Immature natural killer cell (primary cell): ENCODE data around the gene OR5H15. TPM values are rescaled to one million over a fixed set of nuclear protein-coding genes. Genes with fewer than 3 reads are reported as not detected.
"Not testable (repeated sequence)": the region's sequence is repeated elsewhere in the genome, so short reads cannot be mapped to it uniquely, and the experiment has no call there.

Experiments used
- DNase-seq, 3 donors: peaks; one replicate each; pipeline ENCODE4 v3.0.0; 2022; ENCODE audit warnings: mixed read lengths in 1 of 3
- H3K27ac Mint-ChIP-seq, 6 donors: one replicate each; pipeline ENCODE4 v1.8.0; 2020; ENCODE audit warnings: mixed read lengths in 6 of 6, mild to moderate bottlenecking in 5 of 6, inconsistent platforms in 4 of 6, moderate library complexity in 3 of 6
- H3K27me3 Mint-ChIP-seq, 3 donors: one replicate each; pipeline ENCODE4 v1.8.0; 2020 to 2021; ENCODE audit warnings: low read depth in 3 of 3, mild to moderate bottlenecking in 3 of 3, mixed read lengths in 3 of 3, moderate library complexity in 3 of 3, inconsistent platforms in 1 of 3
- H3K36me3 Mint-ChIP-seq, 3 donors: one replicate each; pipeline ENCODE4 v1.8.0; 2020; ENCODE audit warnings: mixed read lengths in 3 of 3, inconsistent platforms in 2 of 3, mild to moderate bottlenecking in 2 of 3
- H3K4me1 Mint-ChIP-seq, 2 donors: one replicate each; pipeline ENCODE4 v1.8.0; 2020; ENCODE audit warnings: inconsistent platforms in 2 of 2, mild to moderate bottlenecking in 2 of 2, mixed read lengths in 2 of 2, moderate library complexity in 1 of 2
- H3K4me3 Mint-ChIP-seq, 5 donors: one replicate each; pipeline ENCODE4 v1.8.0; 2020; ENCODE audit warnings: mild to moderate bottlenecking in 5 of 5, mixed read lengths in 5 of 5, inconsistent platforms in 3 of 5, moderate library complexity in 3 of 5
- H3K9me3 Mint-ChIP-seq, 6 donors: one replicate each; pipeline ENCODE4 v1.8.0; 2020; ENCODE audit warnings: mild to moderate bottlenecking in 6 of 6, mixed read lengths in 6 of 6, inconsistent platforms in 4 of 6, moderate library complexity in 3 of 6
- polyA plus RNA-seq, 3 donors: library from polyadenylated mRNA; unstranded; fragments of 300-500 nt; fragmentation: Illumina TruSeq; gene quantifications; one replicate each; pipeline ENCODE4 v1.2.3, GENCODE V29; 2021

OR5H15 gene
- polyA plus RNA-seq: not detected

- H3K4me3 Mint-ChIP-seq: no peak within 1 kb of the TSS
- no peak within 1 kb of the TSS for H3K27ac Mint-ChIP-seq
- peaks cover 2 to 3% (median 3%) of the 10 kb centered on the region in 3 donors for H3K27me3 Mint-ChIP-seq
- H3K36me3 Mint-ChIP-seq: no peaks in the 10 kb centered on the region
- no peaks in the 10 kb centered on the region for H3K4me1 Mint-ChIP-seq
- no peak for DNase-seq
- H3K9me3 Mint-ChIP-seq: peaks cover 0 to 11% (median 0%) of the 10 kb centered on the region in 6 donors
Measured at GRCh38 chr3:98166396-98166795, at the start of gene OR5H15. Gene OR5H15, plus strand, starts transcription at chr3:98166696. Its CDS starts 2,004 bp downstream, at chr3:98168700.

DNA sequence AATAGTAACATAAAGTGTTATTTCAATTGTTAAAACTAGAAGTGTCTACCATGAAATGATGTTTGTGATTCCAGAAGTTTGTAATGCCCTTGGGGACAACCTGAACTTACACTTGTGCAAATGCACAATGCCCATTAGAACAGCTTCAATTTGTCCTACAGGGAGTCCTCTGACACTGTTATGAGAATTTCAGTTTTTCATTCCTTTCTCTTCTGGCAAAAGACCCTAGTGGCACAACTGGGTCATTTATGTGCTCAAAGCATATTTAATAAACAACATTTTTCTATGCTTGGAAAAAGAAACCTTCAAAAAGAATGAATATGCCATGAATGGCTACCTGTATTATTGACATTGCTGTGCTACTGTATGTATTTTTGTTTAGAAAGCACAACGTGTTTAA lies 36.1 kb upstream of the OR5H15 start, which contains the start of gene OR5H1:
TSS of gene OR5H1 (plus strand) at position 301 of the 400 bp plus-strand sequence. CDS start 1,977 bp downstream, outside the sequence.
- no peaks in the 10 kb centered on the region for H3K4me1 Mint-ChIP-seq
- no peaks in the 10 kb centered on the region for H3K36me3 Mint-ChIP-seq
- no peak within 1 kb of the TSS for H3K27ac Mint-ChIP-seq
- H3K27me3 Mint-ChIP-seq: peaks cover 0 to 5% (median 1%) of the 10 kb centered on the region in 3 donors
- H3K4me3 Mint-ChIP-seq: no peak within 1 kb of the TSS
- DNase-seq: no peak
- peaks cover 0 to 10% (median 0%) of the 10 kb centered on the region in 6 donors for H3K9me3 Mint-ChIP-seq

DNA sequence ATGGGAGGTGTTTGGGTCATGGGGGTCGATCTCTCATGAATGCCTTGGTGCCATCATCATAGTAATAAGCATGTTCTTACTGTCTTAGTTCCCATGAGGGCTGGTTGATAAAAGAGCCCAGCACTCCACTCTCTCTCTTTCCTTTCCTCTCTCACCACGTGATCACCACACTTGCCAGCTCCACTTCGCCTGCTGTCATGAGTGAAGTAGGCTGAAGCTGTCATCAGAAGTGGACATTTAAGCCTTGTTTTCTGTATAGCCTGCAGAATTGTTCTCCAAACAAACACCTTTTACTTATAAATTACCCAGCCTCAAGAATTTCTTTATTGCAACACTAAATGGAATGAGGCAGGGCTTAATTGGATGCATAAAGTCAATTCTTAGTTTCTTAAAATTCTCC lies 29.9 kb upstream of the OR5H15 start:
- no peak for DNase-seq
- no peak overlapping the region for H3K27ac Mint-ChIP-seq
- H3K27me3 Mint-ChIP-seq: peaks cover 0 to 2% (median 1%) of the 10 kb centered on the region in 3 donors
- no peaks in the 10 kb centered on the region for H3K4me1 Mint-ChIP-seq
- no peak overlapping the region for H3K4me3 Mint-ChIP-seq
- no peaks in the 10 kb centered on the region for H3K36me3 Mint-ChIP-seq
- peaks cover 0 to 6% (median 0%) of the 10 kb centered on the region in 6 donors for H3K9me3 Mint-ChIP-seq

DNA sequence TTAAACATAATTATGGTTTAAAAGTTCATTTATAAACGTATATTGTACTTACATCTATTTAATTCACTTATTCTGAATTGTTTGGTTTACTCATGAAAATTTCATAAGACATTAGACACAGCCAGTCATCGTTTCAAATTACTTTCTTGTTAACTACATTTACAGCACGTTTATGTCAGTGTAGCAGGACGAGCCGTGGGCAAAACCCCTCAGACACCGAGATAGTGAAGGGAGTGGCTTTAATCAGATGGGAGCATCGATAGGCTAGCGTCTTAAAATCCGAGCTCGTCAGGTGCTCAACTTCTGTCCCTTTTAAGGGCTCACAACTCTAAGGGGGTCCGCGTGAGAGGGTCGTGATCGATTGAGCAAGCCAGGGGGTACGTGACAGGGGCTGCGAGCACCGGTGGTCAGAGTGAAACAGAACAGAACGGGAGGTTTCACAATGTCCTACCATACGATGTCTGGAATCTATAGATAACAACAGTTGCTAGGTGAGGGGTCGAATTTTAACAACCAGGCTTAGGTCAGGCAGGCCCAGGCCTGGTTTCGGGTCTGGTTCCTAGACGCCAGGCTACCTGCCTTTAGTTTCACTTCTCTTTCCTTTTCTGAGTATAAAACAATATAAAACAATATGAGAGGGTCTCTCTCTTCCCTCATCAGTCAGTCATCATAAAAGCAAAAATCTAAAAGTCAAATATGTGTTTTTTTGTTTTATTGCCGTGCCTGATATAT lies 28.5 kb upstream of the OR5H15 start:
- not testable (repeated sequence) for H3K27me3 Mint-ChIP-seq, DNase-seq, H3K9me3 Mint-ChIP-seq, H3K27ac Mint-ChIP-seq, H3K4me1 Mint-ChIP-seq, H3K4me3 Mint-ChIP-seq, H3K36me3 Mint-ChIP-seq

GRCh38 chr3:98140531-98140930 lies 26.0 kb upstream of the OR5H15 start:
- H3K36me3 Mint-ChIP-seq: no peaks in the 10 kb centered on the region
- H3K27ac Mint-ChIP-seq: no peak overlapping the region
- peaks cover 0 to 4% (median 2%) of the 10 kb centered on the region in 3 donors for H3K27me3 Mint-ChIP-seq
- H3K4me3 Mint-ChIP-seq: no peak overlapping the region
- no peak for DNase-seq
- no peaks in the 10 kb centered on the region for H3K4me1 Mint-ChIP-seq
- peaks cover 0 to 7% (median 0%) of the 10 kb centered on the region in 6 donors for H3K9me3 Mint-ChIP-seq

DNA sequence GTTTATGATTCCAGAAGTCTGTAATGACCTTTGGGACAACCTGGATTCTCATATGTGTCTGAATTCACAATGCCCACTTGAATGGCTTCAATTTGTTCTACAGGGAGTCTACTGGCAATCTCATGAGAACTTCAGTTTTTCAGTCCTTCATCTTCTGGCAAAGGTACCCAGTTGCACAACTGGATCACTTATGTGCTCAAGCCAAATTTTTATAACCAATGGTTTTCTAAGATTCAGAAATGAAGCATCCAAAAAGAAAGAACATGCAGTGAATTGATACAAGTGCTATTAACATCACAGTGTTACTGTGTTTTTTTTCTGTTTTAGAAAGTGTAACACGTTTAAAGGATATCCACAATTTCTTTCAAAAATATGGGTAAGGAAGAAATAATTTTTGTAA lies 19.3 kb upstream of the OR5H15 start, which contains the start of gene OR5H14:
TSS of gene OR5H14 (plus strand) at position 301 of the 400 bp plus-strand sequence. CDS start 1,907 bp downstream, outside the sequence.
- Mint-ChIP-seq H3K36me3 (no peaks in the 10 kb centered on the region), H3K4me1 (no peaks in the 10 kb centered on the region), H3K27me3 (peaks cover 0 to 4% (median 1%) of the 10 kb centered on the region in 3 donors), H3K4me3 (no peak within 1 kb of the TSS), H3K9me3 (peaks cover 5 to 9% (median 8%) of the 10 kb centered on the region in 6 donors), H3K27ac (no peak within 1 kb of the TSS)
- no peak for DNase-seq

DNA sequence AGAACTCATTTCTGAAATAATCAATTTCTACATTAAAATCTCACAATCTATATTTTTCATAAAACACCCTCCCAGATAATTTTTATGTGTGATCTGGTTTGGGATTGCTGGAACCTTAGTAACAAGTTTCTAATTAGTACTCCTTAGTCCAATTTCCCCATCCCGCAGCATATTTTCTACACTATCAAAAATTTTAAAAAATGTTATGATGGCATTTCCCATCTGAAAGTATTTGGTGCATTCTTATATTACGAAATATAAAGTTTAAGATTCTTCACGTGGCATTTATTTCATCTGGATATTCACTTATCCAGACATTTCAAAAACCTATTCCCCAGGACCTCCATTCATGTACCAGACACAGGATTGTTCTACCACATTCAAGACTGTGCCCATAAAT lies 17.7 kb upstream of the OR5H15 start:
- no peak overlapping the region for H3K4me3 Mint-ChIP-seq
- H3K36me3 Mint-ChIP-seq: no peaks in the 10 kb centered on the region
- no peak for DNase-seq
- peaks cover 4 to 10% (median 5%) of the 10 kb centered on the region in 6 donors for H3K9me3 Mint-ChIP-seq
- H3K4me1 Mint-ChIP-seq: no peaks in the 10 kb centered on the region
- no peak overlapping the region for H3K27ac Mint-ChIP-seq
- peaks cover 0 to 4% (median 1%) of the 10 kb centered on the region in 3 donors for H3K27me3 Mint-ChIP-seq

DNA sequence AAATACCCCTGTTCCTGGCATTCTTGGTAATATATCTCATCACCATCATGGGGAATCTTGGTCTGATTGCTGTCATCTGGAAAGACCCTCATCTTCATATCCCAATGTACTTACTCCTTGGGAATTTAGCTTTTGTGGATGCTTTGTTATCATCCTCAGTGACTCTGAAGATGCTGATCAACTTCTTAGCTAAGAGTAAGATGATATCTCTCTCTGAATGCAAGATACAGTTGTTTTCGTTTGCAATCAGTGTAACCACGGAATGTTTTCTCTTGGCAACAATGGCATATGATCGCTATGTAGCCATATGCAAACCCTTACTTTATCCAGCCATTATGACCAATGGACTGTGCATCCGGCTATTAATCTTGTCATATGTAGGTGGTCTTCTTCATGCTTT lies 17.0 kb upstream of the OR5H15 start:
- DNase-seq, H3K9me3 Mint-ChIP-seq, H3K4me3 Mint-ChIP-seq, H3K36me3 Mint-ChIP-seq, H3K4me1 Mint-ChIP-seq, H3K27me3 Mint-ChIP-seq, H3K27ac Mint-ChIP-seq: not testable (repeated sequence)

DNA sequence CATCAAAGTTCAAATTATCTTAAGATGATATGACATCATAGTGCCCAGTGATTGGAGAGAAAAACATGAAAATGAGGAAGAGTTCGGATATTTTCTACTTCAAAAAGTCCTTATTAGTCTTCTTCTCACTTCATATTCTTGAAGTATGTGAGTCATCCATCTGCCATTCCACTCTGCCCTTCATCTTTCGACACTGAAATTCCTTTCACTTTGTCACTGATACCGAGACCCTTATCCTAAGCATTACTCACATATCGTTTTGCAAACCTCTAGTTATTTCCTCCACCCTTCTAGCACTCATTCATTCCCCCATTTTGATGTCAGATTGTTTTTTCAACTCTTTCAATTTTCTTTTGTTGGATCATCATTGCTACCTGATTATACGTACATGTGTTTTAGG lies 15.3 kb upstream of the OR5H15 start:
- H3K4me1 Mint-ChIP-seq: no peaks in the 10 kb centered on the region
- H3K27me3 Mint-ChIP-seq: peaks cover 0 to 1% (median 0%) of the 10 kb centered on the region in 3 donors
- no peak for DNase-seq
- no peak overlapping the region for H3K27ac Mint-ChIP-seq
- H3K9me3 Mint-ChIP-seq: peaks cover 4 to 10% (median 5%) of the 10 kb centered on the region in 6 donors
- H3K36me3 Mint-ChIP-seq: no peaks in the 10 kb centered on the region
- no peak overlapping the region for H3K4me3 Mint-ChIP-seq

- Mint-ChIP-seq H3K27me3 (peaks cover 0 to 5% (median 3%) of the 10 kb centered on the region in 3 donors), H3K4me1 (no peaks in the 10 kb centered on the region), H3K9me3 (peaks cover 0 to 9% (median 1%) of the 10 kb centered on the region in 6 donors)
Measured at GRCh38 chr3:98171071-98171470, 4.6 kb downstream of the OR5H15 start.

DNA sequence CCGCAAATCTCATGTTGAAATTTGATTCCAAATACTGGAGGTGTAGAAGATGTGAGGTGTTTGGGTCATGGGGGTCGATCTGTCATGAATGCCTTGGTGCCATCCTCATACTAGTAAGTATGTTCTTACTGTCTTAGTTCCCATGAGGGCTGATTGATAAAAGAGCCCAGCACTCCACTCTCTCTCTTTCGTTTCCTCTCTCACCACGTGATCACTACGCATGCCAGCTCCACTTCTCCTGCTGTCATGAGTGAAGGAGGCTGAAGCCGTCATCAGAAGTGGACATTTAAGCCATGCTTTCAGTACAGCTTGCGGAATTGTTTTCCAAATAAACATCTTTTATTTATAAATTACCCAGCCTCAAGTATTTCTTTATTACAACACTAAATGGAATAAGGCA lies 6.1 kb downstream of the OR5H15 start:
- peaks cover 0 to 7% (median 5%) of the 10 kb centered on the region in 6 donors for H3K9me3 Mint-ChIP-seq
- H3K4me3 Mint-ChIP-seq: no peak overlapping the region
- H3K27me3 Mint-ChIP-seq: peaks cover 3 to 5% (median 3%) of the 10 kb centered on the region in 3 donors
- no peak for DNase-seq
- H3K36me3 Mint-ChIP-seq: no peaks in the 10 kb centered on the region
- H3K4me1 Mint-ChIP-seq: no peaks in the 10 kb centered on the region
- H3K27ac Mint-ChIP-seq: no peak overlapping the region

More at GRCh38 chr3:98171071-98171470, 4.6 kb downstream of the OR5H15 start:
- no peak overlapping the region for H3K27ac Mint-ChIP-seq
- DNase-seq: no peak
- no peak overlapping the region for H3K4me3 Mint-ChIP-seq
- no peaks in the 10 kb centered on the region for H3K36me3 Mint-ChIP-seq

- Mint-ChIP-seq H3K4me1 (no peaks in the 10 kb centered on the region), H3K4me3 (no peak overlapping the region), H3K27ac (no peak overlapping the region), H3K27me3 (peaks cover 0 to 3% (median 0%) of the 10 kb centered on the region in 3 donors), H3K36me3 (no peaks in the 10 kb centered on the region), H3K9me3 (peaks cover 0 to 7% (median 1%) of the 10 kb centered on the region in 6 donors)
- DNase-seq: no peak
Measured at GRCh38 chr3:98180319-98180890, 13.9 kb downstream of the OR5H15 start.

DNA sequence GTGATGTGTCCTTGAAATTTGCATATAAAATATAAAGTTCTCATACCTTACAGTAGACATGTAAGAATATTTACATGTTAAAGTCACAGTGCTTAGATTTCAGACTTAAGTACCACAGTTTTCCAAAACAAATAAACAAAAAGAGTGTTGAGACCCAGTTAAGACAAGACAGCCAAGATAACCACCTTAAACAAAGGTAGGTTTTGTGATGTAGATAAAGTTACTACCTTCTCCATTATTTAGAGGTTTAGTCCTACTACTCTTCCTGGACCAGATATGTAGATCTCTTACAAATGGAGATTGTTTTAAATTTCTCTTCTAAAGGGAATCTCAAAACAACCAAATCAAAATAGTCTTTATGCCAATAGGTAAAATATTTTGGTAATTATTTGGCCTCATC lies 15.7 kb downstream of the OR5H15 start:
- Mint-ChIP-seq H3K27me3 (peaks cover 0 to 1% (median 0%) of the 10 kb centered on the region in 3 donors), H3K36me3 (no peaks in the 10 kb centered on the region), H3K4me3 (no peak overlapping the region), H3K9me3 (no peaks in the 10 kb centered on the region), H3K27ac (no peak overlapping the region), H3K4me1 (no peaks in the 10 kb centered on the region)
- DNase-seq: no peak

DNA sequence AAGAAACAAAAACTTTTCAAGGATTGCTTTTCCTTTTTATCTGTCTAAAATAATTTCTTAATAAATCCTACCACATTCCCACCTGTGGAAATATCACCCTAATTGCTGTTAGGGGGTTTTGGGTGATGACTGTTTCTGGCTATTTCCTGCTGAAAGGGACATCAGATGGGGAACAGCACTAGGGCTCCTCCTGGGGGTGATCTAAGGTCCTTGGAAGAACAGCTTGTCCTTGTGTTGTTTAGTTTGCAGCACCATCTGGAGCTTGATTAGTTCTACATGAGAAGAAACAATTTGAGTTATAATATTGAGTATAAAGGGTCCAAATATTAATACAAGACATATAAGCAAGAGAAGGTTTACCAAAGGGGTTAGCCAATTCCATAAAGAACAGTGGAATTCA lies 18.7 kb downstream of the OR5H15 start:
- Mint-ChIP-seq H3K27me3 (no peaks in the 10 kb centered on the region), H3K36me3 (no peaks in the 10 kb centered on the region), H3K27ac (no peak overlapping the region), H3K9me3 (no peaks in the 10 kb centered on the region), H3K4me3 (no peak overlapping the region), H3K4me1 (no peaks in the 10 kb centered on the region)
- no peak for DNase-seq
